HG02798 (cell line): ENCODE data around the gene ZNF438.

Experiments used
- ATAC-seq: cut with Tn5 transposase; IDR thresholded peaks from one replicate; pipeline ENCODE4 v1.9.1; 2021; ENCODE audit warnings: mild to moderate bottlenecking; ENCODE audit not compliant: unreplicated experiment, poor library complexity

Gene ZNF438

GRCh38 chr10:30832749-30833627 is 198.7 kb downstream of the ZNF438 start:
- no peak for ATAC-seq

- no peak for ATAC-seq
Measured at GRCh38 chr10:30832001-30832748, 199.5 kb downstream of the ZNF438 start.

- no peak for ATAC-seq
Measured at GRCh38 chr10:30831426-30831825, 200.2 kb downstream of the ZNF438 start.

GRCh38 chr10:30830315-30831230 is 201.1 kb downstream of the ZNF438 start:
- no peak for ATAC-seq

GRCh38 chr10:30829901-30830300 is 201.8 kb downstream of the ZNF438 start:
- ATAC-seq = no peak

- ATAC-seq = no peak
Measured at GRCh38 chr10:30828680-30829079, 203.0 kb downstream of the ZNF438 start.

GRCh38 chr10:30828164-30828563 is 203.5 kb downstream of the ZNF438 start:
- ATAC-seq = no peak

- ATAC-seq = no peak
Measured at GRCh38 chr10:30827531-30828120, 204.0 kb downstream of the ZNF438 start.

GRCh38 chr10:30826679-30827078 is 205.0 kb downstream of the ZNF438 start:
- no peak for ATAC-seq

- ATAC-seq = no peak
Measured at GRCh38 chr10:30825495-30825894, 206.2 kb downstream of the ZNF438 start.

GRCh38 chr10:30825022-30825421 is 206.6 kb downstream of the ZNF438 start:
- ATAC-seq = no peak

GRCh38 chr10:30823651-30824050 is 208.0 kb downstream of the ZNF438 start:
- no peak for ATAC-seq

- no peak for ATAC-seq
Measured at GRCh38 chr10:30822693-30823465, 208.8 kb downstream of the ZNF438 start.

GRCh38 chr10:30821994-30822692 is 209.5 kb downstream of the ZNF438 start:
- no peak for ATAC-seq

GRCh38 chr10:30821261-30821993 is 210.2 kb downstream of the ZNF438 start:
- ATAC-seq = no peak

- no peak for ATAC-seq
Measured at GRCh38 chr10:30820261-30820991, 211.2 kb downstream of the ZNF438 start.
